A549 (cell line): ENCODE results near the gene SERHL2. TPM values are rescaled to one million over a fixed set of nuclear protein-coding genes. Genes with fewer than 3 reads are reported as not detected.
"Not testable (repeated sequence)": the region's sequence is repeated elsewhere in the genome, so short reads cannot be mapped to it uniquely, and the experiment has no call there.

Experiments
- ATAC-seq, 2 experiments: fragments of 200-7000 bp in 1 of 2; fragments of >200 bp in 1 of 2; cut with Nextera tagmentation in 1 of 2; cut with Tn5 transposase in 1 of 2; 3 replicates each; pipeline versions ENCODE4 v1.8.0 to v1.9.1; 2018 to 2020; ENCODE audit warnings: mild to moderate bottlenecking in 1 of 2, moderate library complexity in 1 of 2
- CTCF ChIA-PET: fragments of 300-600 bp; sonication (Branson Sonifier 250); formaldehyde crosslinking; extraction: SDS; loops from one replicate; lab custom pipeline; 2021; ENCODE audit warnings: antibody characterized with exemption, inconsistent platforms; lab: Yijun Ruan, JAX
- POLR2A ChIA-PET: fragments of 350-600 bp; formaldehyde crosslinking; extraction: SDS; loops from one replicate; lab custom pipeline; 2021; ENCODE audit warnings: antibody characterized with exemption, inconsistent platforms; lab: Yijun Ruan, JAX
- DNase-seq, 2 experiments: peaks; one replicate each; pipeline versions ENCODE4 v3.0.0 to v3.0.0-alpha.2; 2011 to 2016; ENCODE audit warnings: low read depth in 1 of 2, low spot score in 1 of 2
- FAIRE-seq: peaks from 2 replicates; lab custom pipeline; 2011; peaks lifted over from hg19 to GRCh38; lab: Jason Lieb, UNC
- H3K27ac ChIP-seq, 2 experiments: fragments of >200 bp; sonication (Bioruptor Twin); formaldehyde crosslinking; 3 replicates each; pipeline ENCODE4 v1.5.1; 2016 to 2017
- H3K4me1 ChIP-seq: fragments of >200 bp; sonication (Bioruptor Twin); formaldehyde crosslinking; 3 replicates; pipeline ENCODE4 v1.6.1; 2016
- H3K4me2 ChIP-seq: fragments of >200 bp; sonication (Bioruptor Twin); formaldehyde crosslinking; 3 replicates; pipeline ENCODE4 v1.6.1; 2016
- H3K4me3 ChIP-seq: fragments of >200 bp; sonication (Bioruptor Twin); formaldehyde crosslinking; 3 replicates; pipeline ENCODE4 v1.5.1; 2016
- H3K9me3 ChIP-seq: fragments of >200 bp; sonication (Bioruptor Twin); formaldehyde crosslinking; 3 replicates; pipeline ENCODE4 v1.6.1; 2016
- ATOH8 ChIP-seq: fragments of 250-450 bp; sonication (Bioruptor Pico); IDR thresholded peaks from 2 replicates; pipeline ENCODE4 v1.5.0; 2020; ENCODE audit warnings: low read depth, mild to moderate bottlenecking, moderate library complexity
- CEBPB ChIP-seq, 2 experiments: fragments of >200 bp in 1 of 2; sonication (Bioruptor Twin) in 1 of 2; formaldehyde crosslinking in 1 of 2; IDR thresholded peaks; 2 replicates each; pipeline ENCODE4 v1.6.1; 2012 to 2016
- CHD4 ChIP-seq: fragments of 200-600 bp; sonication (generic); IDR thresholded peaks from 2 replicates; pipeline ENCODE4 v1.6.1; 2016; ENCODE audit warnings: antibody characterized with exemption, mild to moderate bottlenecking, borderline replicate concordance
- ESRRA ChIP-seq: fragments of 150-350 bp; IDR thresholded peaks from 2 replicates; pipeline ENCODE4 v1.6.1; 2014; ENCODE audit warnings: mild to moderate bottlenecking, low read length, borderline replicate concordance
- FOSL2 ChIP-seq, 2 experiments: fragments of 450-650 bp in 1 of 2; fragments of >200 bp in 1 of 2; sonication (Bioruptor Twin) in 1 of 2; formaldehyde crosslinking; IDR thresholded peaks; 2 replicates each; pipeline versions ENCODE4 v1.5.0 to v1.6.1; 2016 to 2020; ENCODE audit warnings: mild to moderate bottlenecking in 1 of 2, moderate library complexity in 1 of 2
- GATA3 ChIP-seq: IDR thresholded peaks from 2 replicates; pipeline ENCODE4 v1.6.1; 2012; ENCODE audit warnings: borderline replicate concordance
- HES2 ChIP-seq: fragments of >200 bp; sonication (Bioruptor Twin); formaldehyde crosslinking; IDR thresholded peaks from 2 replicates; pipeline ENCODE4 v1.6.1; 2016
- HMGXB4 ChIP-seq: fragments of 250-450 bp; sonication (Bioruptor Pico); IDR thresholded peaks from 2 replicates; pipeline ENCODE4 v1.5.0; 2021; ENCODE audit warnings: mild to moderate bottlenecking, moderate library complexity, borderline replicate concordance
- HOXA7 ChIP-seq: fragments of 250-450 bp; sonication (Bioruptor Pico); IDR thresholded peaks from 2 replicates; pipeline ENCODE4 v1.5.0; 2020; ENCODE audit warnings: mild to moderate bottlenecking, moderate library complexity
- HOXB13 ChIP-seq: fragments of 250-450 bp; sonication (Bioruptor Pico); IDR thresholded peaks from 2 replicates; pipeline ENCODE4 v1.5.0; 2020; ENCODE audit warnings: low read depth, mild to moderate bottlenecking, moderate library complexity
- HOXB5 ChIP-seq: fragments of 250-450 bp; sonication (Bioruptor Pico); IDR thresholded peaks from 2 replicates; pipeline ENCODE4 v1.5.0; 2020; ENCODE audit warnings: mild to moderate bottlenecking, moderate library complexity
- JUN ChIP-seq, 2 experiments: fragments of >200 bp; sonication (Bioruptor Twin); formaldehyde crosslinking; IDR thresholded peaks; 2 replicates in 1 of 2; 3 replicates in 1 of 2; pipeline ENCODE4 v1.6.1; 2016 to 2017
- KDM1A ChIP-seq: fragments of 200-600 bp; sonication (generic); IDR thresholded peaks from 2 replicates; pipeline ENCODE4 v1.6.1; 2016; ENCODE audit warnings: low read depth, mild to moderate bottlenecking
- MYC ChIP-seq: IDR thresholded peaks from 2 replicates; pipeline ENCODE4 v1.6.1; 2012; ENCODE audit warnings: mild to moderate bottlenecking, inconsistent platforms, low read length, improper control_type of control experiment, borderline replicate concordance
- NFE2L2 ChIP-seq: fragments of 150-350 bp; conservative IDR thresholded peaks from 2 replicates; pipeline ENCODE4 v1.6.1; 2014; ENCODE audit warnings: low read length
- NPAS2 ChIP-seq: fragments of 250-450 bp; sonication (Bioruptor Pico); IDR thresholded peaks from 2 replicates; pipeline ENCODE4 v1.8.0; 2022; ENCODE audit warnings: mild to moderate bottlenecking, moderate library complexity, borderline replicate concordance
- NR3C1 ChIP-seq: fragments of >200 bp; sonication (Bioruptor Twin); formaldehyde crosslinking; IDR thresholded peaks from 3 replicates; pipeline ENCODE4 v1.6.1; 2017
- PBX3 ChIP-seq: IDR thresholded peaks from 2 replicates; pipeline ENCODE4 v1.6.1; 2012
- POLR2AphosphoS2 ChIP-seq: conservative IDR thresholded peaks from 2 replicates; pipeline ENCODE4 v1.6.1; 2012; ENCODE audit warnings: low read length, improper control_type of control experiment, inconsistent platforms
- SMC3 ChIP-seq: fragments of >200 bp; sonication (Bioruptor Twin); formaldehyde crosslinking; IDR thresholded peaks from 3 replicates; pipeline ENCODE4 v1.6.1; 2018; ENCODE audit warnings: inconsistent platforms
- TFCP2L1 ChIP-seq: fragments of 250-450 bp; sonication (Bioruptor Pico); IDR thresholded peaks from 2 replicates; pipeline ENCODE4 v1.5.0; 2021; ENCODE audit warnings: mild to moderate bottlenecking
- TP53 ChIP-seq: fragments of 250-450 bp; sonication (Bioruptor Pico); IDR thresholded peaks from 2 replicates; pipeline ENCODE4 v1.5.0; 2021; ENCODE audit warnings: mild to moderate bottlenecking, moderate library complexity
- USF2 ChIP-seq: fragments of 450-650 bp; IDR thresholded peaks from 2 replicates; pipeline ENCODE4 v1.6.1; 2014; ENCODE audit warnings: antibody characterized with exemption
- WGBS: methylation state at CpG from one replicate; pipeline ENCODE4 v1.1.6; 2017; ENCODE audit errors: missing lambda C conversion rate; 5-methylcytosine and 5-hydroxymethylcytosine counted together
- polyA plus RNA-seq, 4 experiments: library from polyadenylated mRNA; depleted of rRNA in 3 of 4; stranded (reverse); fragments of >200 nt; fragmentation: RNase III in 1 of 4; extraction: RNeasy Plus Mini Kit Qiagen cat#74134 plus additional on column Dnase treatment in 1 of 4; gene quantifications; 2 replicates in 3 of 4; 3 replicates in 1 of 4; pipeline ENCODE4 v1.2.3, GENCODE V29; 2011 to 2017

Gene SERHL2
- polyA plus RNA-seq, 2 of the 4 experiments (the other 2 are of a cell fraction): 0.14 to 0.21 TPM

GRCh38 chr22:42602470-42602869 lies 48.7 kb downstream of the SERHL2 start:
- no peak for DNase-seq
- Histone ChIP-seq H3K27ac (no peak overlapping the region), H3K4me2 (no peak overlapping the region), H3K9me3 (no peaks in the 10 kb centered on the region), H3K4me1 (no peaks in the 10 kb centered on the region), H3K4me3 (no peak overlapping the region)
- no peak for FAIRE-seq
- ChIA-PET POLR2A (interaction anchor here (1.2 kb wide), 1 partner anchor 12 kb away, joined by 5 read pairs; the partner anchor contains the start of gene POLDIP3), CTCF (no interaction called here)
- no peak for TF ChIP-seq TP53 (CRISPR knock-in tag)
- no peak for TF ChIP-seq NPAS2 (CRISPR knock-in tag)
- no peak for TF ChIP-seq JUN (IDR thresholded peaks at IDR 0.05)
- TF ChIP-seq HMGXB4 (CRISPR knock-in tag): no peak
- no peak for TF ChIP-seq TFCP2L1 (CRISPR knock-in tag)
- TF ChIP-seq KDM1A: no peak
- no peak for TF ChIP-seq CHD4
- no peak for ATAC-seq
- WGBS: 83% methylated on average over 2 of the region's 2 CpGs

- Histone ChIP-seq H3K4me1 (peaks cover 1% of the 10 kb centered on the region; the same call in 1 of the 3 replicates), H3K4me2 (no peak overlapping the region), H3K9me3 (no peaks in the 10 kb centered on the region), H3K4me3 (no peak overlapping the region), H3K27ac (no peak overlapping the region)
- WGBS: 98% methylated on average over 2 of the region's 2 CpGs
- DNase-seq (no peak), ATAC-seq (no peak), FAIRE-seq (no peak)
- ChIA-PET CTCF (interaction anchor here (0.6 kb wide), 1 partner anchor 9 kb away, joined by 3 read pairs; no protein-coding TSS in a partner anchor), POLR2A (no interaction called here)
- TF ChIP-seq CEBPB (IDR thresholded peaks at IDR 0.05): no peak
- no peak for TF ChIP-seq USF2
- no peak for TF ChIP-seq NFE2L2
- no peak for TF ChIP-seq CHD4
- TF ChIP-seq ESRRA: no peak
These were observed 49.7 kb downstream of the SERHL2 start for GRCh38 chr22:42603427-42603826.

- TF ChIP-seq HOXA7 (CRISPR knock-in tag): no peak
- TF ChIP-seq NFE2L2: no peak
- TF ChIP-seq FOSL2 (IDR thresholded peaks at IDR 0.05): no peak
- no peak for TF ChIP-seq FOSL2 (CRISPR knock-in tag; IDR thresholded peaks at IDR 0.05)
- no peak for TF ChIP-seq CHD4
- no peak for TF ChIP-seq KDM1A
- no peak for TF ChIP-seq HOXB13 (CRISPR knock-in tag)
- TF ChIP-seq POLR2AphosphoS2: no peak
- no peak for TF ChIP-seq MYC
- TF ChIP-seq SMC3: no peak
- TF ChIP-seq PBX3: no peak
- TF ChIP-seq JUN (IDR thresholded peaks at IDR 0.05): no peak
- no peak for TF ChIP-seq HES2
- no peak for TF ChIP-seq ATOH8 (CRISPR knock-in tag)
- no peak for TF ChIP-seq NR3C1
- TF ChIP-seq HOXB5: no peak
- TF ChIP-seq GATA3: no peak
- CTCF ChIA-PET: no interaction called here
- POLR2A ChIA-PET: no interaction called here
- peaks cover 11% of the 10 kb centered on the region for H3K4me1 ChIP-seq
- no peaks in the 10 kb centered on the region for H3K9me3 ChIP-seq
- no peak overlapping the region for H3K27ac ChIP-seq
- H3K4me3 ChIP-seq: no peak overlapping the region
- WGBS: 78% methylated on average over 3 of the region's 3 CpGs
- no peak overlapping the region for H3K4me2 ChIP-seq
- FAIRE-seq: no peak
- no peak for ATAC-seq
- DNase-seq: no peak
These were observed 50.6 kb downstream of the SERHL2 start for GRCh38 chr22:42604403-42604802.

GRCh38 chr22:42607641-42608040 lies 53.9 kb downstream of the SERHL2 start:
- H3K4me3 ChIP-seq, H3K9me3 ChIP-seq, H3K27ac ChIP-seq, FAIRE-seq, DNase-seq, POLR2A ChIA-PET, H3K4me2 ChIP-seq, ATAC-seq: not testable (repeated sequence)
- WGBS: 91% methylated on average over 3 of the region's 31 CpGs
- CTCF ChIA-PET: interaction anchor here (1.3 kb wide), 1 partner anchor 95 kb away, joined by 3 read pairs; no protein-coding TSS in a partner anchor
- H3K4me1 ChIP-seq: peaks cover 26% of the 10 kb centered on the region
